Lower leg skin (tissue), 3 donors: Measurements from ENCODE around the gene CTLA4.

ENCODE experiments used
- CTCF ChIP-seq, 3 donors: fragments of 450-650 bp; IDR thresholded peaks; one replicate each; pipeline ENCODE4 v1.5.1; 2016; ENCODE audit warnings: antibody characterized with exemption in 3 of 3, mild to moderate bottlenecking in 3 of 3, moderate library complexity in 2 of 3
- POLR2A ChIP-seq, 2 donors: fragments of 450-650 bp; IDR thresholded peaks; one replicate each; pipeline ENCODE4 v1.6.1; 2016 to 2017; ENCODE audit warnings: antibody characterized with exemption in 2 of 2, mild to moderate bottlenecking in 1 of 2, moderate library complexity in 1 of 2

DNA sequence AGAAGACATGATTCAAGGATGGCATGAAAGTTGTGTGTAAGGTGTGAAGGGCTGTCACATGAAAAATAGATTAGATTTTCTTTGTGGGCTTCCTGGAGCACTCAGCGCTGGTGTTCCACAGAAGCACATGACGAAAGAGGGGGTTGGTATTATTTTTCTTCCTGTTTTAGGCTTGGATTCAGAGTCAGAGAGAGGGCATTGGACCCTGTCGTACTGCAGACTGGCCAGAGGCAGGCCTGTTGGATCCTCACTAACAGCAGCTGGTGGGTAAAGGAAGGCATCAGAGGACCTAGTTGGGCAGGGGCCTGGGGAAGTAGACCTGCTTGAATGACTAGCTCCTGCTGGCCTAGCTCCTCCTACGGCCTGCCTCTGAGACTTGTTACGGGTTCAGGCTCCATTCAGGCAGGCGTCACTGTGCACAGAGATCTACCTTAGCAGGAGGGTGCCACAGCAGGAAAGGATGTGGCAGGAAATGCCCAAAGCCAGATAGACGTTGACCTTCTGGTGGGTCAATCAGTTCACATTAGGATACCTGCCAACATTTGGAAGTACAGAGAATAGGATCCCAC lies 13.1 kb downstream of the CTLA4 start:
- TF ChIP-seq CTCF (IDR thresholded peaks at IDR 0.05) (no peak), POLR2A (IDR thresholded peaks at IDR 0.05) (no peak)
